ENCODE data around the gene MAPK1. TPM values are rescaled to one million over a fixed set of nuclear protein-coding genes. Genes with fewer than 3 reads are reported as not detected.
"Not testable (repeated sequence)": the region's sequence is repeated elsewhere in the genome, so short reads cannot be mapped to it uniquely, and the experiment has no call there.

MAPK1 gene
- total RNA-seq, 1 donor from 2014 or later: 112 TPM

DNA sequence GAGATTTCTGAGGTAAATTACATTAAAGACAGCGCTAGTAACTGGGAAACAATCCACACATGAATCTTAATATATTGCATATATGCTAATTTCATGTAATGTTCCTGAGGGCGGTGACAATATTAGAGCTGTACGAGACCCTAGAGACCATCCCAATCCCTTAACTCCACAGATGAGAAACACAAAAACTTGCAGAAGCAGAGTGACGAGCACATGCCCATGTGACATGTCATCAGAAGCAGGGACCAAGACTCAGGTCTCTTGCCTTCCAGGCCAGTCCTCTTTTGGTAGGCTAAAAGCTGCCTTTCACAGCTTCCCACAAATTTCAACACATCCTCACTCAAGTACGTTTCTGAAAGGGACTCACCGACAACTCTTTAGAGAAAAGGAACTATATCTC, 11.8 kb downstream of the MAPK1 start:
- no peak overlapping the region for H3K27ac Mint-ChIP-seq
- no peaks in the 10 kb centered on the region for H3K9me3 Mint-ChIP-seq
- H3K27me3 Mint-ChIP-seq: no peaks in the 10 kb centered on the region
- H3K4me1 Mint-ChIP-seq (ENCODE audit: unreplicated experiment): peaks cover 39% of the 10 kb centered on the region
- TF ChIP-seq, protein P1, sequence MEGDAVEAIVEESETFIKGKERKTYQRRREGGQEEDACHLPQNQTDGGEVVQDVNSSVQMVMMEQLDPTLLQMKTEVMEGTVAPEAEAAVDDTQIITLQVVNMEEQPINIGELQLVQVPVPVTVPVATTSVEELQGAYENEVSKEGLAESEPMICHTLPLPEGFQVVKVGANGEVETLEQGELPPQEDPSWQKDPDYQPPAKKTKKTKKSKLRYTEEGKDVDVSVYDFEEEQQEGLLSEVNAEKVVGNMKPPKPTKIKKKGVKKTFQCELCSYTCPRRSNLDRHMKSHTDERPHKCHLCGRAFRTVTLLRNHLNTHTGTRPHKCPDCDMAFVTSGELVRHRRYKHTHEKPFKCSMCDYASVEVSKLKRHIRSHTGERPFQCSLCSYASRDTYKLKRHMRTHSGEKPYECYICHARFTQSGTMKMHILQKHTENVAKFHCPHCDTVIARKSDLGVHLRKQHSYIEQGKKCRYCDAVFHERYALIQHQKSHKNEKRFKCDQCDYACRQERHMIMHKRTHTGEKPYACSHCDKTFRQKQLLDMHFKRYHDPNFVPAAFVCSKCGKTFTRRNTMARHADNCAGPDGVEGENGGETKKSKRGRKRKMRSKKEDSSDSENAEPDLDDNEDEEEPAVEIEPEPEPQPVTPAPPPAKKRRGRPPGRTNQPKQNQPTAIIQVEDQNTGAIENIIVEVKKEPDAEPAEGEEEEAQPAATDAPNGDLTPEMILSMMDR (conservative IDR thresholded peaks at IDR 0.05): no peak
- H3K4me3 Mint-ChIP-seq: no peak overlapping the region
- H3K36me3 Mint-ChIP-seq: peaks cover 6% of the 10 kb centered on the region
- DNase-seq (ENCODE audit: extremely low spot score, unreplicated experiment): no peak

DNA sequence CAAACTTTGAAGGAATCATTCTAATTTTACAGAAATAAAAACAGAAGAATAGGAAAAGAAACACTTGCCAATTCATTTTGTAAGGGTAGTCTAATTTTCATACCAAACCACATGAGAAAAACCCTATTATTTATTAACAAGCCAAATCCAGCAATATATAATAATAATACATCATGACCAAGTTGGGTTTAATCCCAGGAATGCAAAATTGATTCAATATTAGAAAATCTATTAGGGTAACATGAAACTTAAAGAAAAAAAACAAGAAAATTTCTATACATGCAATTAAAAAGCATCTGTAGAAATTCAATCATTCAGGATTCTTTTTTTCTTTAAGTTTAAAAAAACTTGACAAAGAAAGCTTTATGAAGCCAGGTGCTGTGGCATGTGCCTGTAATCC, 16.8 kb downstream of the MAPK1 start:
- Mint-ChIP-seq H3K36me3 (peaks cover 23% of the 10 kb centered on the region), H3K4me3 (no peak overlapping the region), H3K27me3 (no peaks in the 10 kb centered on the region), H3K27ac (peak overlapping the region; percentile 46), H3K9me3 (peaks cover 3% of the 10 kb centered on the region), H3K4me1 (ENCODE audit: unreplicated experiment) (peaks cover 6% of the 10 kb centered on the region)
- no peak for DNase-seq (ENCODE audit: extremely low spot score, unreplicated experiment)
- TF ChIP-seq, protein P1 (conservative IDR thresholded peaks at IDR 0.05): no peak

DNA sequence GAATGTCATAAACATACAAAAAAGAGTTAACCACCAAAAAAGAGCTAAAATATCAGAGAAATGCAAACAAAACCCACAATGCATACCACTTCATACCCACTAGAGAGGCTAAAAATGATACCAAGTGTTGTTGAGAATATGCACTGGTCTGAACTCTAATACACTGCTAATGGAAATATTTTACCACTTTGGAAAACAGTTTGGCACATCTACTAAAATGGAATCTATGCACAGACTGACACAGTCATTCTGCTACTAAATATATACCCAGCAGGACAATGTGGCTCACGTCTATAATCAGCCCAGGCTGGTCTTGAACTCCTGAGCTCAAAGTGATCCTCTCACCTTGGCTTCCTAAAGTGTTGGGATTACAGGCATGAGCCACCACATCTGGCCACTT, 18.0 kb downstream of the MAPK1 start:
- peaks cover 28% of the 10 kb centered on the region for H3K36me3 Mint-ChIP-seq
- no peak overlapping the region for H3K27ac Mint-ChIP-seq
- H3K4me3 Mint-ChIP-seq: peak overlapping the region; percentile 7
- no peaks in the 10 kb centered on the region for H3K27me3 Mint-ChIP-seq
- peaks cover 3% of the 10 kb centered on the region for H3K4me1 Mint-ChIP-seq (ENCODE audit: unreplicated experiment)
- peaks cover 3% of the 10 kb centered on the region for H3K9me3 Mint-ChIP-seq
- DNase-seq (ENCODE audit: extremely low spot score, unreplicated experiment): no peak
- TF ChIP-seq, protein P1 (conservative IDR thresholded peaks at IDR 0.05): no peak

DNA sequence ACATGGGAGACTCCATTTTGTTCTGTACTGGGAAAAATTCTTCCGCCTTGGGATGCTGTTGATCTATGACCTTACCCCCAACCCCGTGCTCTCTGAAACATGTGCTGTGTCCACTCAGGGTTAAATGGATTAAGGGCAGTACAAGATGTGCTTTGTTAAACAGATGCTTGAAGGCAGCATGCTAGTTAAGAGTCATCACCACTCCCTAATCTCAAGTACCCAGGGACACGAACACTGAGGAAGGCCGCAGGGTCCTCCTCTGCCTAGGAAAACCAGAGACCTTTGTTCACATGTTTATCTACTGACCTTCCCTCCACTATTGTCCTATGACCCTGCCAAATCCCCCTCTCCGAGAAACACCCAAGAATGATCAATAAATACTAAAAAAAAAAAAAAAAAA, 19.4 kb downstream of the MAPK1 start:
- not testable (repeated sequence) for DNase-seq (ENCODE audit: extremely low spot score, unreplicated experiment); H3K9me3 Mint-ChIP-seq; H3K4me1 Mint-ChIP-seq (ENCODE audit: unreplicated experiment); H3K27ac Mint-ChIP-seq; H3K27me3 Mint-ChIP-seq
- H3K4me3 Mint-ChIP-seq: peak overlapping the region; percentile 39
- peaks cover 26% of the 10 kb centered on the region for H3K36me3 Mint-ChIP-seq

DNA sequence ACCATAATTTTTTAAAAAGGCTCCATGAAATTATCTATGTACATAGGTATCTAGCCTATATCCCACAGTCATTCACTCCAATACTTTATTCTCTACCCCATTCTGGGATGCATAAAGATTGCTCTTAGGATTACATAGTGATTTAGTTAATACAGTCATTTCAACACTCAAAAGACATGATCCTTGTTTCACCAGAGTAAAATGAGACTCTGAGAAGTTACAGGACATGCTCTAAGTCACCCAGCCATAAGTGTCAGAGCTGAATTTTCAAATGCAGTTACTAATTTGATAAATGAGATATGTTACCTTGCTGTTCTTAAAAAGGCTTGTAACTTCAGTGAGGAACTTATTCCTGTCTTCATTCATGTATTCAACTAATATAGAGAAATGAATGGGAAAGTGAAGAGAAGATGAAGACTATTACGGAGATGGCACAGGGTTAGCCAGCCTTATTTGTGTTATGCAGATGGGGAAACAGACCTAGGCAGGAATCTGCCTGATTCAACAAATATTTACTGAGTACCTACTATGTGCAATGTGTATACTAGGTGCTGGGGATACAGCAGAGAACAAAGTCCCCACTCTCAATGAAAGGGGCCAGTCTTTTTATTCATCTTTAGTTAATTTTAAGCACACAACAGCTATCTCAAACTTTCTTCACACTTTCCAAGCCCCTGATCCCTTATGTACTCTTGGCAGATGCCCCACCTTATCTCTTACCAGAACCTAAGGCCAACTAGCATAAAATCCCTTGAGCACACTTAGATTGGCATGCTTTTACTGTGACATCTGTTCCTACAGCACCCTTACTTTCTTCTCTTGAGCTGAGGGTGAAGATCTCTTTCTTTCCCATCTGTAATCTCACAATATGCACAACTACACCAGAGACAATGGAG, 21.6 kb downstream of the MAPK1 start:
- no peak for DNase-seq (ENCODE audit: extremely low spot score, unreplicated experiment)
- TF ChIP-seq, protein P1 (conservative IDR thresholded peaks at IDR 0.05): no peak
- Mint-ChIP-seq H3K36me3 (peaks cover 24% of the 10 kb centered on the region), H3K4me3 (no peak overlapping the region), H3K27me3 (no peaks in the 10 kb centered on the region), H3K4me1 (ENCODE audit: unreplicated experiment) (no peaks in the 10 kb centered on the region), H3K27ac (peak overlapping the region; percentile 45), H3K9me3 (peaks cover 3% of the 10 kb centered on the region)

DNA sequence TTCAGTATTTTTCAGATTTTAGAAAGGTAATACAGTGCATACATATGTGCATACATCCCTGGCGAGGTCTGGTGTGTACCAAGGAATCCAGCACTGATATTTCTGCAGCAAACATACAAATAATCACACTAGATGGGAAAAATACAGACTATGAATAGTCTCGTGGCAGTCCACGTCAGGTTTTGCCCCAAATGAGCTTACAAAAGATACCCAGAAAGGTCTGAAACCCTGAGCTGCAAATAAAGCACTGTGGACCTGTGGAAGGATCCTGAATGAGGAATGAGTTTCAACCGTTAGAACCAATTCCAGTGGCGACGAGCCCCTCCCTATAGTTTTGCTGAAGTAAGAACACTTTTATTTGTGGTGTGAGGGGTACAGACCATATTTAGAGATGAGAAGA, 24.5 kb downstream of the MAPK1 start:
- no peaks in the 10 kb centered on the region for H3K27me3 Mint-ChIP-seq
- H3K27ac Mint-ChIP-seq: no peak overlapping the region
- TF ChIP-seq, protein P1 (conservative IDR thresholded peaks at IDR 0.05): no peak
- H3K4me1 Mint-ChIP-seq (ENCODE audit: unreplicated experiment): peaks cover 7% of the 10 kb centered on the region
- H3K36me3 Mint-ChIP-seq: peaks cover 19% of the 10 kb centered on the region
- H3K9me3 Mint-ChIP-seq: peaks cover under 1% of the 10 kb centered on the region
- DNase-seq (ENCODE audit: extremely low spot score, unreplicated experiment): no peak
- no peak overlapping the region for H3K4me3 Mint-ChIP-seq
